HG02970 (cell line): ENCODE results near the gene CYBA.

ENCODE experiments used
- ATAC-seq: cut with Tn5 transposase; IDR thresholded peaks from one replicate; pipeline ENCODE4 v1.9.1; 2021; ENCODE audit warnings: mild to moderate bottlenecking, moderate library complexity, moderate number of reproducible peaks; ENCODE audit not compliant: unreplicated experiment, low FRiP score

Gene CYBA

GRCh38 chr16:88662843-88663606 lies 12.2 kb upstream of the CYBA start, which contains the start of gene MVD:
MVD (minus strand) TSS chr16:88663091; CDS start chr16:88663080, 11 bp downstream.
- peak; percentile 93 for ATAC-seq

- ATAC-seq, result peak; percentile 0
These were observed 11.5 kb upstream of the CYBA start for GRCh38 chr16:88662222-88662842.

- no peak for ATAC-seq
These were observed 10.6 kb upstream of the CYBA start for GRCh38 chr16:88661468-88661867.

- no peak for ATAC-seq
These were observed 8.3 kb upstream of the CYBA start for GRCh38 chr16:88659160-88659559.

GRCh38 chr16:88658714-88659113 lies 7.9 kb upstream of the CYBA start:
- ATAC-seq, result no peak

GRCh38 chr16:88657371-88657770 lies 6.5 kb upstream of the CYBA start:
- no peak for ATAC-seq

- ATAC-seq, result no peak
These were observed 5.6 kb upstream of the CYBA start for GRCh38 chr16:88656291-88656980.

GRCh38 chr16:88655733-88656281 lies 5.0 kb upstream of the CYBA start:
- no peak for ATAC-seq

- no peak for ATAC-seq
These were observed 4.3 kb upstream of the CYBA start for GRCh38 chr16:88655053-88655732.

- ATAC-seq, result no peak
These were observed 3.7 kb upstream of the CYBA start for GRCh38 chr16:88654363-88655052.

- ATAC-seq, result no peak
These were observed 2.9 kb upstream of the CYBA start for GRCh38 chr16:88653596-88654362.

GRCh38 chr16:88653101-88653500 lies 2.2 kb upstream of the CYBA start:
- ATAC-seq, result no peak

- ATAC-seq, result no peak
These were observed 1.9 kb upstream of the CYBA start for GRCh38 chr16:88652762-88653063.

GRCh38 chr16:88651989-88652761 lies 1.3 kb upstream of the CYBA start:
- no peak for ATAC-seq

- peak; percentile 65 for ATAC-seq
These were observed 579 bp upstream of the CYBA start for GRCh38 chr16:88651276-88651988.

- ATAC-seq, result peak; percentile 12
These were observed 717 bp downstream of the CYBA start for GRCh38 chr16:88649924-88650748.

GRCh38 chr16:88649195-88649923 lies 1.5 kb downstream of the CYBA start:
- no peak for ATAC-seq
